Erythroblast (primary cell): ENCODE data around the gene WSCD1.

Experiments used
- DNase-seq, 2 experiments: peaks; one replicate each; lab custom pipeline; 2025; lab: John Stamatoyannopoulos, UW
- GATA1 ChIP-seq: IDR thresholded peaks from 2 replicates; pipeline ENCODE4 v1.6.1; 2011; ENCODE audit warnings: low read depth, mild to moderate bottlenecking, control low read depth, low read length, moderate library complexity
- POLR2A ChIP-seq: IDR thresholded peaks from 2 replicates; pipeline ENCODE4 v1.6.1; 2011; ENCODE audit warnings: mild to moderate bottlenecking, low read length

Gene WSCD1

DNA sequence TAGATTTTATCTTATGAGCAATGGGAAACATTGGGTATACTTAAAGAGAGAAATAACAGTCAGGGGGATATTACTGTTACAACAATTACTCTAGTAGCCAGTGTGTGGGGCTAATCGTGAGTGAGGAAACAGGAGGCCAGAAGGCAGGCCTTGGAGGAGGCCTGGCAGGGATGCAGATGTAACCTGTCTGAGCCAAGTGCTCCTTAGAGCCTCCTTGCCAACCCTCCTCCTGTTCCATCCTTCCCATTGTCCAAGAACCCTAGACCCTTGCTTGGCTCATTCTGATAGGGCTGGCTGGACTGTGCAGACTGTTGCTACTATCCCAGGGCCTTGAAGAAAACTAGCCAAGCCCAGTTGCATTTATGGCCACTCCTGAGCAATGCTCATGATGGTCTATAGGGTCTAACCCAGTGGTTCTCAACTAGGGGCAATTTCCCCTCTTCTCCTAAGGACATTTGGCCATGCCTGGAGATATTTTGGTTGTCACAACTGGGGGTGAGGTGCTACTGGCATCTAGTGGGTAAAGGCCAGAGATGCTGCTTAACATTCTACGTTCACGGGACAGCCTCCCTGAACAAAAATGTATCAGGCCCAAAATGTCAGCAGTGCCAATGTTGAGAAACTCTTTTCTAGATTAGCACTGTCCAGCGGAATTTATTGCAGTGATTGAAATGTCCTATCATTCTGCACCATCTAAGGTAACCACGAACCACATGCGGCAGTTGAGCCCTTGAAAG is 24.4 kb upstream of the WSCD1 start:
- TF ChIP-seq GATA1, result no peak
- TF ChIP-seq POLR2A, result no peak
- no peak for DNase-seq

GRCh38 chr17:6046431-6046830 is 23.7 kb upstream of the WSCD1 start:
- no peak for TF ChIP-seq POLR2A
- no peak for TF ChIP-seq GATA1
- no peak for DNase-seq

DNA sequence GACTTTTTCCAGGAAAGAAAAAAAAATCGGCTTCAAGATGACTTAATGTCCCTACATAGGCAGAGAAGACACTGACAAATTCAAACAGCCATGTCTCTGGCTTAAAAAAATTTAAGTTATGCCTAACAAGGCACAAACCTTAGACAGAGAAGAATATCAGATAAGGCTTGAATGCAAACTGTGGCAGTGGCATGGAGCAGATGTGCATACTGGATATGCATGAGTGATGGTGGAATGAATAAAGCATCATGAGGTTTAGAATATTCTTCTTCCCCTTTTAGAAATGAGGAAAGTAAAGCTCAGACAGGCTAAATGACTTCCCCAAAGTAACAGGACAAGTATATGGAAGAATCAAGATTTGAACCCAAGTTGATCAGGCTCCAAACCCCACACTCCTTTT is 23.2 kb upstream of the WSCD1 start:
- no peak for DNase-seq
- TF ChIP-seq GATA1 (no peak), POLR2A (no peak)

DNA sequence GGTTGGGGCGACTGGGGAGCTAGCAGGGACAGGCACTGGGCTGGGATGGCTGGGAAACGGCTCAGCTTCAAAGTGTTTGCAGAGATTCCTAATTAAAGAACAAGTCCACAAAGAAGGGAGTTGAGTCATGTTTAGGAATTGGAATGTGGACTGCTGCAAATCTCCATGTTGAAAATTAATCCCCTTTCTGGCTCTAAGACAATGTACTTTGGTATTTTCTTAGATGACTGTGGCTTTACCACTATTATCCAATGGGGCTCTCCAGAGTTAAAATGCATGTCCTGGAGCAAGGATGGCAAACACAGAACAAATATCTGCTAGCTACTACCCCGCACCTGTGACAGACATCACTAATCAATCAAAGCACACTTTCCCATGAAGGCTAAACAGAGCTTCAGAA is 22.2 kb upstream of the WSCD1 start:
- no peak for DNase-seq
- TF ChIP-seq POLR2A, result no peak
- no peak for TF ChIP-seq GATA1

GRCh38 chr17:6048486-6048885 is 21.7 kb upstream of the WSCD1 start:
- no peak for DNase-seq
- TF ChIP-seq POLR2A (no peak), GATA1 (no peak)

GRCh38 chr17:6052926-6053325 is 17.3 kb upstream of the WSCD1 start:
- DNase-seq, result no peak
- TF ChIP-seq GATA1 (no peak), POLR2A (no peak)

GRCh38 chr17:6054372-6054771 is 15.8 kb upstream of the WSCD1 start:
- no peak for DNase-seq
- TF ChIP-seq GATA1 (no peak), POLR2A (no peak)

DNA sequence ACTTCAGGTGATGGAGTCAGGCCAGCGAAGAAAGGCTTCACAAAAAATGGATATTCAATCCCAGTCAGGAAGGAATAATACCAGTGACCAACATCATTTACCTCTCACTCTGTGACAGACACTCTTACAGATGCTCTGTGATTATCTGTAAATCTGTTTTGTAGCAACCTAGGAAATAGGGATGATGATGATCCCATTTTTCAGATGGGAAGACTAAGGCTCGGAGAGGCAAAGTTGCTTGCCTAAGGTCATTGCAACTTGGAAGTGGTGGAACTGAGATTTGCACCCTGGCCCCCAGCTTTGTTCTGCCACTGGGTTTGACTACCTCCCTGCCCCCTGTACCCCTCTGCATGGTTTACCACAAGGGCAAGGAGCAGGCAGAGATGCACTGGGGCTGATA is 14.1 kb upstream of the WSCD1 start:
- TF ChIP-seq POLR2A (no peak), GATA1 (no peak)

DNA sequence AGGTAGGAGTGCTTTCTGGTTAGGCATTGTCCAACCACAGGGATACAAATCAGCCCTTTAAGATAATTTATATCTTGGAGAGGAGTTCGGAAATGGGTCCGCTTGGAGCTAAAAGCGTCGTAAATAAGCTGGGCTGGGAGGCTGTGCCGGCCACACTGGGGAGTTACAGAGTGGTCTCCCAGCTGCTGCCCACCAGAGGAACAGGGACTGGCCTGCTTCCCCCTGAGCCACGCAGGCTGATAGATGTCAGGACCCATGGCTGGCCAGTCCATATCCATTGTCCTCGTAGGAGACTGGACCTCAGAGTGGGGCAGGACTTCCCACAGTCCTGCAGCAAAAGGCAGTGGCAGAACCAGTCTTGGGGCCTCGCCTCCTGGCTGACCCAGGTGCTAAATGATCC is 12.6 kb upstream of the WSCD1 start:
- TF ChIP-seq POLR2A (no peak), GATA1 (no peak)

More for the DNA sequence above, 14.1 kb upstream of the WSCD1 start:
- DNase-seq, result no peak

DNA sequence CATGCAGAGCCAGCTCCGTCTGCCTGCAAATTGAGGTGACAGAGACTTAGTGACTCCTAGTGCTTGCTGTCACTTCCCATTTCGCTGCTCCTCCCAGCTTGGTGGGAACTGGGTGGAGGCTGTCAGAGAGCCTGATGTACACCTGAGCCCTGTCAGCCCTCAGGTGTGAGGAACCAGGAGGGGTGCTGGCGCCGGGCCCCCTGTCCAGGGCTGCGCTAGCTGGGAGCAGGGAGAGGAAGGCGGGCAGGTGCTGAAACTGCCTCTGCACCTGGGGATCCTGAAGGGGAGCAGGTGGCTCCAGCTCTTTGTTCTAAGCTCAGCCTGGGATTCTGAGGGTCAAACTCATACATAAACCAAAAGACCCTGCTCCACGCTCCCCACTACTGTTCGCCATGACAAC is 10.8 kb upstream of the WSCD1 start:
- no peak for DNase-seq
- no peak for TF ChIP-seq GATA1

More for the DNA sequence above, 12.6 kb upstream of the WSCD1 start:
- DNase-seq, result no peak

- DNase-seq, result no peak
- TF ChIP-seq GATA1 (no peak), POLR2A (no peak)
These were observed 8.9 kb upstream of the WSCD1 start for GRCh38 chr17:6061290-6061689.

DNA sequence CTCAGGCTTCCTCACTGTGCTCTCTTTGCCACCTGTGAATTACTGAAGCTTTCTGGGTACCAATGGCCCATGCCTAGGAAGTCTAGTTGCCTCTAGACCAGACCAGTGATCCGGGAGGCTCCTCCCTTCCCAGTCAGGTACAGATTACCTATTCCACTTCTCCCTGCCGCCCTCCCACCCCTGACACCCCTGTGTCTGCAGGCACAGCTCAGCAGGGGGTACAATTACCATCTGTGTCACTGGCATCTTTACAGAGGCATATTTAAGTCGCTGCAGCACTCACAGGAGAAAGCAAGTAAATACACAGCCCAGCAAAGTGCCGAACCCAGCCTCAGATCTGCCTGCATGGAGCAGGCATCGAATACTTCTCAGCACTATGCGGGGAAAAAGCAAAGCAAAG is 5.3 kb upstream of the WSCD1 start:
- no peak for DNase-seq
- no peak for TF ChIP-seq GATA1
- TF ChIP-seq POLR2A, result no peak

GRCh38 chr17:6065351-6065750 is 4.8 kb upstream of the WSCD1 start:
- DNase-seq, result no peak
- no peak for TF ChIP-seq POLR2A
- TF ChIP-seq GATA1, result no peak

GRCh38 chr17:6066183-6066948 is 3.8 kb upstream of the WSCD1 start:
- no peak for DNase-seq

More at GRCh38 chr17:6066183-6066948, 3.8 kb upstream of the WSCD1 start:
- TF ChIP-seq GATA1 (no peak), POLR2A (no peak)
